Right lobe of liver (tissue), 4 donors: ENCODE measurements around the gene SCARF2.

Experiments
- CTCF ChIP-seq, 4 donors: fragments of 200-600 bp in 3 of 4; fragments of 450-650 bp in 1 of 4; IDR thresholded peaks; one replicate each; pipeline versions ENCODE4 v1.5.1 to v1.8.0; 2016 to 2022; ENCODE audit warnings: antibody characterized with exemption in 4 of 4, mild to moderate bottlenecking in 2 of 4
- POLR2A ChIP-seq: fragments of 450-650 bp; IDR thresholded peaks from one replicate; pipeline ENCODE4 v1.6.1; 2017; ENCODE audit warnings: antibody characterized with exemption, mild to moderate bottlenecking
- donor health status: DM: no; HTN: no; CAD: no.
- donor health status: DM: no; HTN: no; CAD: no.
- donor health status: DM: no; HTN: yes; CAD: no.

- no peak for TF ChIP-seq POLR2A
- no peak for TF ChIP-seq CTCF (IDR thresholded peaks at IDR 0.05)
These were observed 727 bp upstream of the SCARF2 start for GRCh38 chr22:20438427-20438677.
